DND-41 (cell line): ENCODE results near the gene CCDC120.

Experiments used
- EZH2 ChIP-seq: IDR thresholded peaks from 3 replicates; pipeline ENCODE4 v1.6.1; 2012; ENCODE audit warnings: borderline replicate concordance, low read depth, mild to moderate bottlenecking, moderate library complexity, low read length, inconsistent platforms; ENCODE audit not compliant: severe bottlenecking
- TF ChIP-seq, protein P1 (sequence below): IDR thresholded peaks from 2 replicates; pipeline ENCODE4 v1.5.1; 2012; ENCODE audit warnings: borderline replicate concordance, low read length, moderate library complexity, mild to moderate bottlenecking; ENCODE audit not compliant: poor library complexity, severe bottlenecking; ENCODE audit errors: extremely low read depth

DNA sequence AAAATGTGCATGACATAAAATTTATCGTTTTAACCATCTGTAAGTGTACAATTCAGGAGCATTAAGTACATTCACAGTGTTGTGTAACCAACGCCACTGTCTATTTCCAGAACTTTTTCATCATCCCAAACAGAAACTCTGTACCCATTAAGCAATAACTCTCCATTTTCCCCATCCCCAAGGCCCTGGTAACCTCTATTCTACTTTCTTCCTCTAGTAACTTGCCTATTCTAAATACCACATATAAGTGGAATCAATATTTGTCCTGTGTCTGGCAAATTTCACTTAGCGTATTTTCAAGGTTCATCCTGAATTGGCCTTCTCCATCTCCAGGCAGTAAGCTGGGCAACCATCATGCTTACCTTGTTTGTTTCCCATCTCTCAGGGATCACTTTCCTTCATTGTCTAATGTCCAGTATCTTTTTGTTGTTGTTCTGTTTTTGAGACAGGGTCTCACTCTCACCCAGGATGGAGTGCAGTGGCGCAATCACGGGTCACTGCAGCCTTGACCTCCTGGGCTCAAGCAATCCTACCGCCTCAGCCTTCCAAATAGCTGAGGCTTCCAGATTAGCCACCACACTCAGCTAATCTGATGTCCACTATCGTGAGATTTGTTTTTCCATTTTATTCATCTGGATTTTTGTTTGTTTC lies 39.1 kb upstream of the CCDC120 start:
- TF ChIP-seq, protein P1, sequence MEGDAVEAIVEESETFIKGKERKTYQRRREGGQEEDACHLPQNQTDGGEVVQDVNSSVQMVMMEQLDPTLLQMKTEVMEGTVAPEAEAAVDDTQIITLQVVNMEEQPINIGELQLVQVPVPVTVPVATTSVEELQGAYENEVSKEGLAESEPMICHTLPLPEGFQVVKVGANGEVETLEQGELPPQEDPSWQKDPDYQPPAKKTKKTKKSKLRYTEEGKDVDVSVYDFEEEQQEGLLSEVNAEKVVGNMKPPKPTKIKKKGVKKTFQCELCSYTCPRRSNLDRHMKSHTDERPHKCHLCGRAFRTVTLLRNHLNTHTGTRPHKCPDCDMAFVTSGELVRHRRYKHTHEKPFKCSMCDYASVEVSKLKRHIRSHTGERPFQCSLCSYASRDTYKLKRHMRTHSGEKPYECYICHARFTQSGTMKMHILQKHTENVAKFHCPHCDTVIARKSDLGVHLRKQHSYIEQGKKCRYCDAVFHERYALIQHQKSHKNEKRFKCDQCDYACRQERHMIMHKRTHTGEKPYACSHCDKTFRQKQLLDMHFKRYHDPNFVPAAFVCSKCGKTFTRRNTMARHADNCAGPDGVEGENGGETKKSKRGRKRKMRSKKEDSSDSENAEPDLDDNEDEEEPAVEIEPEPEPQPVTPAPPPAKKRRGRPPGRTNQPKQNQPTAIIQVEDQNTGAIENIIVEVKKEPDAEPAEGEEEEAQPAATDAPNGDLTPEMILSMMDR = no peak
- TF ChIP-seq EZH2 = no peak
